Measurements from ENCODE around the gene KLF8. TPM values are rescaled to one million over a fixed set of nuclear protein-coding genes. Genes with fewer than 3 reads are reported as not detected.

Gene KLF8
- polyA plus RNA-seq, 3 donors = 0.34 to 1.5 TPM; not detected in 1

DNA sequence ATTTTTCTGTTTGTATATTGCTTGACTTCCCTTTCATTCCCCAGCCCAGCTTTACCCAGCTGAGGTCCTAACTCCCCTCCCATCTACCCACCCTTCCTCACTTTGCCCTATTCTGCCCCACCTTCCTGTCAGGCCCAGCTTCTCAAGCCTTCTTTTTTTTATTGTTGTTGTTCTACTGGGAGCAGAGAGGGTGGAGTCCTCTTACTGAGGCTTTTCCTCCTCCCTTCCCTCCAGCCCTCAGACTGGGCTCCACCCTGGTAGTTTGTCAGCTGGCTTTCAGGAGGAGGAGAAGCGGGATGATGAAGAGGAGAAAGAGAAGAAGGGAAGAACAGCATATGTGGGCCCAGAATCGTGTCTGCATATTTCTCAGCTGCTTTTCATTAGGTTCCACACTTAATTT, 3.2 kb upstream of the KLF8 start:
- H3K9me3 Mint-ChIP-seq = peaks cover 0 to 8% (median 0%) of the 10 kb centered on the region in 7 donors
- no peak overlapping the region for H3K4me2 ChIP-seq (replicated peaks; ENCODE audit: extremely low read depth, low read length, poor library complexity, severe bottlenecking)
- H3K36me3 ChIP-seq (replicated peaks in 1 of 2; ENCODE audit: control insufficient read depth in 1 of 2, insufficient read depth in 2 of 2, low read length in 2 of 2) = no peaks in the 10 kb centered on the region
- no peak overlapping the region for H3K4me3 ChIP-seq (replicated peaks in 1 of 3; ENCODE audit: low read depth in 2 of 3, low read length in 3 of 3)
- H3K27me3 ChIP-seq (ENCODE audit: control insufficient read depth in 2 of 2, insufficient read depth in 2 of 2, low read length in 2 of 2) = peaks cover 2 to 16% of the 10 kb centered on the region in 2 donors
- peaks cover 20% of the 10 kb centered on the region for H3K4me1 Mint-ChIP-seq
- H3K9me3 ChIP-seq (replicated peaks in 1 of 2; ENCODE audit: control insufficient read depth in 1 of 2, insufficient read depth in 1 of 2, low read length in 2 of 2) = no peaks in the 10 kb centered on the region
- no peak overlapping the region for H3K27ac ChIP-seq (ENCODE audit: low read depth in 1 of 2, low read length in 2 of 2)
- H3K4me1 ChIP-seq (ENCODE audit: control insufficient read depth in 1 of 2, insufficient read depth in 2 of 2, low read length in 2 of 2) = peaks cover 14 to 17% of the 10 kb centered on the region in 2 donors
- no peak overlapping the region for H3K27ac Mint-ChIP-seq
- peaks cover 12 to 32% (median 20%) of the 10 kb centered on the region in 3 donors for H3K27me3 Mint-ChIP-seq (ENCODE audit: low read depth in 3 of 3)
- intact Hi-C loops (cut with micrococcal nuclease) = no loop called here
- H3K4me3 Mint-ChIP-seq = no peak overlapping the region
- no peaks in the 10 kb centered on the region for H3K79me2 ChIP-seq (ENCODE audit: insufficient read depth, low read length)
- H4K20me1 ChIP-seq (ENCODE audit: insufficient read depth, low read length) = no peaks in the 10 kb centered on the region
- no CpG with 5 or more reads among the region's 2 CpGs for WGBS (ENCODE audit: insufficient coverage)
- no peaks in the 10 kb centered on the region for H3K36me3 Mint-ChIP-seq
- no peak for DNase-seq
- no peak overlapping the region for H2AFZ ChIP-seq (ENCODE audit: insufficient read depth, low read depth, low read length, poor library complexity, severe bottlenecking)
- no peak overlapping the region for H3K9ac ChIP-seq (ENCODE audit: insufficient read depth, low read length, poor library complexity, severe bottlenecking)
- TF ChIP-seq, protein P1, sequence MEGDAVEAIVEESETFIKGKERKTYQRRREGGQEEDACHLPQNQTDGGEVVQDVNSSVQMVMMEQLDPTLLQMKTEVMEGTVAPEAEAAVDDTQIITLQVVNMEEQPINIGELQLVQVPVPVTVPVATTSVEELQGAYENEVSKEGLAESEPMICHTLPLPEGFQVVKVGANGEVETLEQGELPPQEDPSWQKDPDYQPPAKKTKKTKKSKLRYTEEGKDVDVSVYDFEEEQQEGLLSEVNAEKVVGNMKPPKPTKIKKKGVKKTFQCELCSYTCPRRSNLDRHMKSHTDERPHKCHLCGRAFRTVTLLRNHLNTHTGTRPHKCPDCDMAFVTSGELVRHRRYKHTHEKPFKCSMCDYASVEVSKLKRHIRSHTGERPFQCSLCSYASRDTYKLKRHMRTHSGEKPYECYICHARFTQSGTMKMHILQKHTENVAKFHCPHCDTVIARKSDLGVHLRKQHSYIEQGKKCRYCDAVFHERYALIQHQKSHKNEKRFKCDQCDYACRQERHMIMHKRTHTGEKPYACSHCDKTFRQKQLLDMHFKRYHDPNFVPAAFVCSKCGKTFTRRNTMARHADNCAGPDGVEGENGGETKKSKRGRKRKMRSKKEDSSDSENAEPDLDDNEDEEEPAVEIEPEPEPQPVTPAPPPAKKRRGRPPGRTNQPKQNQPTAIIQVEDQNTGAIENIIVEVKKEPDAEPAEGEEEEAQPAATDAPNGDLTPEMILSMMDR (IDR thresholded peaks at IDR 0.05) = no peak

DNA sequence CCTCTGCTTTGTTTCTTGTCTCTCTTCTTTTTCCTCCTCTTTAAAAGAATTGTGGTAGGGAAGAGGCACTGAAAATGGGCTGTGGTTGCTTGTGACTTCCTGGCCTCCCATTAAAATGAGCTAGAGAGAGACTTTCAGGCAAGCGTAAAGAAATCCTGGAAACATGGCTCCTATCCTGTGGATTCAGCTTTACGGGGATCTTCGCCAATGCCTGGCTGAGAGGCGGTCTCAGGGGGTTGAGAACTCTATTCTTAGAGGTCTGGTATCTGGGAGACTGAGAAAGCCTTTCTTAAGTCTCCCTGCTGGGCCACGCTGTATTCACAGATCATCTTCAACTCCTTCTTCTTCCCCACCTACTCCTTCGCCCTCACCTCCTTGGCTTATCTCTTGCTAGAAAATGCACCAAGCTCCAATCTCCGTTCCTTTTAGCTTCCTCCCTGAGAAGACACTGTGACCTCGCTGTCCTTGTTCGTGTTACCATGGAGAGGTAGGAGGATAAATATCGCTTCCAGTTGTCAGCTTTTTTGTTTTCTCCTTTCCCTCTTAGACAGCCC, 542 bp upstream of the KLF8 start:
- no peak overlapping the region for H2AFZ ChIP-seq (ENCODE audit: insufficient read depth, low read depth, low read length, poor library complexity, severe bottlenecking)
- no peaks in the 10 kb centered on the region for H3K9me3 ChIP-seq (replicated peaks in 1 of 2; ENCODE audit: control insufficient read depth in 1 of 2, insufficient read depth in 1 of 2, low read length in 2 of 2)
- WGBS (ENCODE audit: insufficient coverage) = no CpG with 5 or more reads among the region's 10 CpGs
- no peaks in the 10 kb centered on the region for H3K79me2 ChIP-seq (ENCODE audit: insufficient read depth, low read length)
- H3K4me2 ChIP-seq (replicated peaks; ENCODE audit: extremely low read depth, low read length, poor library complexity, severe bottlenecking) = peak overlapping the region; percentile 63
- H3K27me3 ChIP-seq (ENCODE audit: control insufficient read depth in 2 of 2, insufficient read depth in 2 of 2, low read length in 2 of 2) = peaks cover 4 to 16% of the 10 kb centered on the region in 2 donors
- Mint-ChIP-seq H3K9me3 (peaks cover 0 to 8% (median 0%) of the 10 kb centered on the region in 7 donors), H3K27ac (no peak overlapping the region), H3K4me1 (peaks cover 20% of the 10 kb centered on the region), H3K4me3 (peak overlapping the region; percentile 51 to 72), H3K36me3 (no peaks in the 10 kb centered on the region), H3K27me3 (ENCODE audit: low read depth in 3 of 3) (peaks cover 16 to 35% (median 25%) of the 10 kb centered on the region in 3 donors)
- H3K9ac ChIP-seq (ENCODE audit: insufficient read depth, low read length, poor library complexity, severe bottlenecking) = no peak overlapping the region
- no peak for DNase-seq
- TF ChIP-seq, protein P1 (IDR thresholded peaks at IDR 0.05) = no peak
- intact Hi-C loops (cut with micrococcal nuclease) = no loop called here
- no peaks in the 10 kb centered on the region for H3K36me3 ChIP-seq (replicated peaks in 1 of 2; ENCODE audit: control insufficient read depth in 1 of 2, insufficient read depth in 2 of 2, low read length in 2 of 2)
- no peaks in the 10 kb centered on the region for H4K20me1 ChIP-seq (ENCODE audit: insufficient read depth, low read length)
- peaks cover 14 to 17% of the 10 kb centered on the region in 2 donors for H3K4me1 ChIP-seq (ENCODE audit: control insufficient read depth in 1 of 2, insufficient read depth in 2 of 2, low read length in 2 of 2)
- H3K4me3 ChIP-seq (replicated peaks in 1 of 3; ENCODE audit: low read depth in 2 of 3, low read length in 3 of 3) = no peak overlapping the region
- H3K27ac ChIP-seq (ENCODE audit: low read depth in 1 of 2, low read length in 2 of 2) = no peak overlapping the region
